NOMO-1 treated with dmso at 0.1 percent for 144 hours (cell line): Measurements from ENCODE around the gene TSSK2.

Source experiments
- DNase-seq: peaks from one replicate; lab custom pipeline; 2025; ENCODE audit not compliant: unreplicated experiment; lab: John Stamatoyannopoulos, UW

Gene TSSK2

GRCh38 chr22:19122752-19123492, 8.2 kb upstream of the TSSK2 start:
- no peak for DNase-seq

- DNase-seq: no peak
Observed at GRCh38 chr22:19123936-19124335, 7.2 kb upstream of the TSSK2 start.

- no peak for DNase-seq
Observed at GRCh38 chr22:19124377-19124776, 6.7 kb upstream of the TSSK2 start.

- DNase-seq: no peak
Observed at GRCh38 chr22:19125011-19125410, 6.1 kb upstream of the TSSK2 start.

DNA sequence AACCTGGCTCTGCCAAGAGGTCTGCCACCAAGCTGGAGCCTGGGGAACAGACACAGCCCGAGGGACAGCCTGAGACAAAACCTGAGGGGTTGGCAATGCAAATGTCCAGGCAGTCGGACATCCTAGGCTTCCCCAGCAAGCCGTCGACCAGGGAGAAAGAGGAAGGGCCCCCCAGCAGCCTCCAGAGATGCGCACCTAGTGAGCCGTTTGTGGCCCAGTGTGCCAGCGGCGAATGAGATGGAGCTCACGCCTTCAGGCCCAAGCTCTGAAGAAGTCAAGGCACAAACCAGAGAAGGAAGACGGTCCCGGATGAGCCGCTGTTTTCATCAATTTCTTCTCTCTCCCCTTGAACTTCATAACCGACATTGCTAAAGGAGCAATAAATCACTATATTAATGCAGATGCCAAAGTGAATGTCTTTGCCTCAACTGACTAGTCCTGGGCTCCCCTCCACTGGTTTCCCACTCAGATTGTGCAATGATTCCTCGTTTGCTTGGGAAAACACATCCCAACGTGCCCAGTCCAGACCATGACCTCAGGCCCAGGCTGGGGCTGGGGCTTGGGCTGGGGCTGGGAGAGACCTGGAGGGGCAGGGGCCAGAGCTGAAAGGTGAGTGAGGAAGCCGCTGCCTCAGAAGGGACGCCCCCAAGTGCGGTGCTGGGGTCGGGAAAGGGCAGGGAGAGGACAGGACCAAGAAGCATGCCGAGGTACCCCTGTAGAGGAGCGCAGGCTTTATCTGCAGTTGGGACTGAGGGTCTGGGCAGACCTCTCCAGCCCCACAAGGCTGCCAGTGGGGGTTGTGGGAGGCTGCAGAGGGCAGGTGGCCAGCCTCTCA, 5.4 kb upstream of the TSSK2 start:
- no peak for DNase-seq

DNA sequence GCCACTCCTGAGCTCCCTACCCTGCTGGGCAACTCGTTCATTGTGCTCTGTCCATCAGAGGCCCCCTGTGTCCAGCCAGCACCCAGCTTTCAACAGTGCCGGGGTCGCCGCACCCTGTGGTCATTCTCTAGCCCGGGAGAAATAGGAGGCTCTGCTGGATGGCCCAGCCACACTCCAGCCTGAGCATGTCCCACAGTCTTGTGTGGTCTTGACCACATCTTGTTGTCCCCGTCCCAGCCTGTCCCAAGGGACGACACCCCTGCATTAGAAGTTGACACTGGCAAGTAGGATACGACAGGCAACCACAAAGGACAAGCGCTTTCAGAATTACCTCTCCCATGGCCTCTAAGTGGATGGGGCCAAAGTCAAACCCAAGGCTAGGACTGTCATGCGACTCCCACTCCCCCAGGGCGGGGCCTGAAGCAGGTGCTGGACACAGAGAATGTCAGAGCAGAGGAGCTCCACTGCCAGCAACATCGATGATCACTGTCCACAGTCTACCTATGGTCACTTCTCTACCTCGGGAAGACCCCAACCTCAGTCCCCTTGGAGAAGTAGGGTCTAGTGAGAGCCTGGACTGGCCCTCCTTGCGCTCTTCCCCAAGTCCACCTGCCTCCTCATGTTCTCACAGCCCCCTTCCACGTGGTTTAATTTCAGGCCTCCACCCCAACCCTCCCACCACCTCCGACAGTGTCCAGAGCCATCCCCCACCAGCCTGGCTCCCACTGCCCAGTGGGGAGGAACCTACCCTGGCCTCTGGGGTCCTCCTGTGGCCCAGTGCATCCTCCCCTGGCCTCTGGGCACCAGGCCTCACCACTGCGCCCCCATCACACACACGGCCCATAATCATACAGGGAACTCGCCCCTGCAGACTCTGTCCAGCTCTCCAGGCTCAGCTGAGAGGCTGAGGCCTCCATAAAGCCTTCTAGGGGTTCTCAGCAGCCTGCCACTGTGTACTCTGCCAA, 4.5 kb upstream of the TSSK2 start:
- DNase-seq: no peak

- DNase-seq: no peak
Observed at GRCh38 chr22:19127329-19128008, 3.6 kb upstream of the TSSK2 start.

- DNase-seq: no peak
Observed at GRCh38 chr22:19128009-19128401, 3.1 kb upstream of the TSSK2 start.

- DNase-seq: no peak
Observed at GRCh38 chr22:19128946-19129727, 2.0 kb upstream of the TSSK2 start.

GRCh38 chr22:19129871-19130270, 1.2 kb upstream of the TSSK2 start:
- DNase-seq: no peak

DNA sequence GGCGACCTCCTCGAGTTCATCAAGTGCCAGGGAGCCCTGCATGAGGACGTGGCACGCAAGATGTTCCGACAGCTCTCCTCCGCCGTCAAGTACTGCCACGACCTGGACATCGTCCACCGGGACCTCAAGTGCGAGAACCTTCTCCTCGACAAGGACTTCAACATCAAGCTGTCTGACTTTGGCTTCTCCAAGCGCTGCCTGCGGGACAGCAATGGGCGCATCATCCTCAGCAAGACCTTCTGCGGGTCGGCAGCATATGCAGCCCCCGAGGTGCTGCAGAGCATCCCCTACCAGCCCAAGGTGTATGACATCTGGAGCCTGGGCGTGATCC, 542 bp downstream of the TSSK2 start:
- no peak for DNase-seq

DNA sequence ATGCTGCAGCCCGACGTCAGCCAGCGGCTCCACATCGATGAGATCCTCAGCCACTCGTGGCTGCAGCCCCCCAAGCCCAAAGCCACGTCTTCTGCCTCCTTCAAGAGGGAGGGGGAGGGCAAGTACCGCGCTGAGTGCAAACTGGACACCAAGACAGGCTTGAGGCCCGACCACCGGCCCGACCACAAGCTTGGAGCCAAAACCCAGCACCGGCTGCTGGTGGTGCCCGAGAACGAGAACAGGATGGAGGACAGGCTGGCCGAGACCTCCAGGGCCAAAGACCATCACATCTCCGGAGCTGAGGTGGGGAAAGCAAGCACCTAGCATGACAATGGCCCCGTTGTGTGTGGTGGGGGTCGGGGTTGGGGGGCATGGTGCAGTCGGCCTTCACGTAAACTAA, 1.0 kb downstream of the TSSK2 start:
- DNase-seq: no peak

- no peak for DNase-seq
Observed at GRCh38 chr22:19132693-19133400, 1.7 kb downstream of the TSSK2 start.

DNA sequence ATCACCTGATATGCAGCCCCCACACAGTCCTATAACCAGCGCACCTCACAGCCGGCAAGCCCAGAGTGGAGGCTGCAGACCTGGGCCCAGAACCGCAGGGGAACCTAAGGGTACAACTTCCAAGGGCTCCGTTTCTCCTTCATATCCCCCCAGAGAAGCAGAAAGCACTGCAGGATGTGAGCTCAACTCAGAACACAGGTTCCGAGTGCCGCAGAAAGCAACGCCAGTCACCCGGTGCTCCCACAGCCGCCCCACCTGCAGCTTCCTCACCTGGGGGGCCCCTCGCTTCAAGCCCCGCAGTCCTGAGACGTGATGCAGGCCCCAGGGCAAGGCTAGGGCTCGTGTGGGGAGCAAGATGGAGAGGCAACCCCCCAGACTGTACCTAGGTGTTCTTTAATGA, 2.5 kb downstream of the TSSK2 start:
- DNase-seq: no peak

DNA sequence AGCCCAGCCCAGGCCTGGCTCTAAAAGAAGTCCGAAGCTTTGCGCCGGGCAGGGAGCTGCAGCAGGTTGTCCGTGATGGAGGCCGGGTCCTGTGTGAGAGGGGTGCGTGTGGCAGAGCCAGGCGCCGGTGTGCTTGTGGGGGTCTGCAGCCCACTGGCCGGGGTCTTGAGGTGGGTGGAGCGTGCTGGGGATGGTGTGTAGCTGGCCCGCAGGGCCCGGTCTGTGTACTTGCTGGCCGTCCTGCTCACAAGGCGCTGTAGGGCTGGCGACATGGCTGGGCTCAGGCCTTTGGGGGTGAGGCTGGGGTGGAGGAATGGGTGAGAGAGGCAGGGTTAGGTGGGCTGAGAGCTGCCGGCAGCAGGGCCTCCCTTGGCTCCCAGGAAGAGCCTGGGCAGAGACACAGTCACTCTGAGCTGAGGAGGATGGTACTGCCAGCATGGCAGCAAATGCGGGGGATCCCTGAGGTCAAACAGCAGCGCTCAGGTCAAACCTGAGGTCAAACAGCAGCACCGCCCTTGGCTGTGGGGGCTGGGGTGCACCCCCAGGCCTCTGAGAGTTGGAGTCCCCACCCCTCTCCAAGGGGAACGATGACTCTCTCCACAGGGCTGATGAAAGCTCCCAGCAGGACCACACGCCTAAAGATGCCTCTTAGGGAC, 3.2 kb downstream of the TSSK2 start:
- no peak for DNase-seq

GRCh38 chr22:19134874-19135273, 3.8 kb downstream of the TSSK2 start:
- no peak for DNase-seq

DNA sequence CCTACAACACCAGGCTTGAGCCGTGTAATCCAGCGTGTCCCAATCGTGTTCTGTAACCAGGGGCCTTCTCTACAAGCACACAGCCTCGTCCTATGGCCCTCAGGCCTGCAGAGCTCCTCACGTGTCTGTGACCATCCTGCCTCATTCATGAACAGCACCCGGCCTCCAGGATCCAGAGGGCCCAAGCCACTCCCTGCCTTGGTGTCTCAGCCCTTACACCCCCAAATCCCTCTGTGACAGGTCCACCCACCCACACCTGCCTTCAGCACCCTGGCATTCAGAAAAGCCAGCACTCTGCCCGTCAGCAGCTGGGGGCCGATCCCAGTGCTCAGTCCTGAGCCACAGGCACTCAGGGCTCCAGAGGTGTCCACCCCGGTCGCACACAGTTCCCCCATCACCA, 5.8 kb downstream of the TSSK2 start:
- DNase-seq: no peak

DNA sequence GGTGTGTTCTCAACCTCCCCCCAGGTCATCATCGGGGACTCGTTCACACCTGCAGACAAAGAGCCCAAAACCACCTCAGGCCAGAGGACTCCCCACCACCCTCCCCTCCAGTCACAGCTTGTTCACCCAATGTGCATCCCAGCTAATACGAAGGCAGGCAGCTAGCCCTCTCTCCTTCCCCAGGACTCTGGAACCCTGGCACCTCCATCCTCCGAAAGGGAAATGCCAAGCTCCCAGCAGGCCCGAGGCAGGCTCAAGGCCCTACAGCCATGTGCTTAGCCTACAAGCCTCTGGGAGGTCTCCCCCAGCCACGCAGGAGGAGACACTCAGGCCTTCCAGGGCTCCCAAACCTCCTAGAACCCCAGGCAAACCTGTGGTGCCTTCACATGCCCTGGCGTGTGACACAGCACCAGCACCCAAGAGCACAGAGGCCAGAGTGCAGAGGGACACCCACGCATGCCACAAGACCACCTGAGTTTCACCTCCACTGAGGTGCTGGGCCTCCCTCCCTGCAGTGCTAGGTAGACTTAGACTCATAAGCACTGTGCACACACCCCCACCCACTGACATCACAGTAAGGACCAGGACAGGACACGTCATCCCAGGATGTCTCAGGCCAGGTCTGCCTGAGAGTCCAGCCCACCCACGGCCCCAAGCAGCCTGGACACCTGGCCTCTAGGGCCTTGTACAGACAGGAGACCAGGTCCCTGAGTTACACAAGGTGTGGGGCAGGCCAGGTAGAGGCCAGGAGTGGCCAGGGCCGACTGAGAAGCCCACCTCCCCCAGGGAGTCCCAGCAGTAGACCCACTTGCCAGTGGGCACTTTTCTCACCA, 6.5 kb downstream of the TSSK2 start:
- DNase-seq: no peak
